NCI-H1105 treated with DMSO at 0.1 percent for 48 hours (cell line): ENCODE data around the gene CXCL5.
"Not testable (repeated sequence)": the region's sequence is repeated elsewhere in the genome, so short reads cannot be mapped to it uniquely, and the experiment has no call there.

Source experiments
- DNase-seq: peaks from one replicate; lab custom pipeline; 2025; lab: John Stamatoyannopoulos, UW

The CXCL5 gene

GRCh38 chr4:73970945-73971344 is 27.5 kb downstream of the CXCL5 start:
- no peak for DNase-seq

- DNase-seq = no peak
Observed at GRCh38 chr4:73970011-73970410, 28.5 kb downstream of the CXCL5 start.

- DNase-seq = no peak
Observed at GRCh38 chr4:73967866-73968265, 30.6 kb downstream of the CXCL5 start.

- DNase-seq = no peak
Observed at GRCh38 chr4:73964862-73965611, 33.4 kb downstream of the CXCL5 start.

- no peak for DNase-seq
Observed at GRCh38 chr4:73962724-73963123, 35.8 kb downstream of the CXCL5 start.

GRCh38 chr4:73959041-73959440 is 39.4 kb downstream of the CXCL5 start:
- not testable (repeated sequence) for DNase-seq

GRCh38 chr4:73952352-73952751 is 46.1 kb downstream of the CXCL5 start:
- no peak for DNase-seq

- not testable (repeated sequence) for DNase-seq
Observed at GRCh38 chr4:73950376-73950920, 48.0 kb downstream of the CXCL5 start.

- DNase-seq = no peak
Observed at GRCh38 chr4:73948990-73949706, 49.3 kb downstream of the CXCL5 start.

- no peak for DNase-seq
Observed at GRCh38 chr4:73948291-73948690, 50.2 kb downstream of the CXCL5 start.

- DNase-seq = no peak
Observed at GRCh38 chr4:73947239-73947985, 51.1 kb downstream of the CXCL5 start.

- no peak for DNase-seq
Observed at GRCh38 chr4:73945674-73946449, 52.6 kb downstream of the CXCL5 start.
